SK-N-DZ (cell line): ENCODE measurements around the gene DOK6.

Source experiments
- DNase-seq: peaks from one replicate; pipeline ENCODE4 v3.0.0-alpha.2; 2015; ENCODE audit warnings: low spot score

The DOK6 gene

GRCh38 chr18:69747388-69747787, 346.7 kb downstream of the DOK6 start:
- no peak for DNase-seq

- no peak for DNase-seq
Observed at GRCh38 chr18:69752737-69753380, 352.2 kb downstream of the DOK6 start.

DNA sequence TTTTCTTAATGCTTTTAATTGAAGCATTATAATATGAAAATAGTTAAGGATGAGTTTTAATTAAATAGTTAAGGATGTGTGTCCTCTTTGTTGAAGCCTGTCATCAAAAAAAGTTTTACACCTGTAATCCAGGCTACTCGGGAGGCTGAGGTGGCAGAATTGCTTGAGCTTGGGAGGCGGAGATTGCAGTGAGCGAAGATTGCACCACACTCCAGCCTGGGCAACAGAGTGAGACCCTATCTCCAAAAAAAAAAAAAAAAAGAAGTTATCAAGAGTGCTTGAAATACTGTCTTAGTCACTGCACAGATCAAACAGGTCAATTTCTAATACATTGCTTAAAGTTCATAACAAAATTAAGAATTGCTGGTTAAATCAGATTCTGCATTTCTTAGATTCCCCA, 353.4 kb downstream of the DOK6 start:
- no peak for DNase-seq

- DNase-seq: no peak
Observed at GRCh38 chr18:69755041-69755440, 354.4 kb downstream of the DOK6 start.

GRCh38 chr18:69755856-69756496, 355.3 kb downstream of the DOK6 start:
- DNase-seq: no peak

- no peak for DNase-seq
Observed at GRCh38 chr18:69757733-69758132, 357.0 kb downstream of the DOK6 start.

GRCh38 chr18:69758458-69758857, 357.8 kb downstream of the DOK6 start:
- DNase-seq: no peak

DNA sequence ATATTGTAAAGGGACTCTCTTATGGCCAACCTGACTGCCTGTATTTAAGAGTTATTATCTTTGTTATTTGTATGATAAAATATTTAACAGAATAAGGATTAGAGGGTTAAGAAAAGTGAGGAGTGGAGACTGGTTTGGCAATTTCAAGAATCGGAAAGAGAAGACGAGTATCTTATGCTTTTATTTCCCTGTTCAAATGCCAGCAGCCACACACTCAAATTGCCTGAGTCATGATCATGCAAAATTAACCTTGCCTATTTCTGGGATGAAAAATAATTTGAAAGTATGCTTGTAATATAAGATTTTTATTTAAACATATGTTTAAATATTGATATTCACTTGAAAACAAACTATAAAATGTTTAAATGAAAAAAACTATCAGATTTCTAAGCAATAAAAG, 358.4 kb downstream of the DOK6 start:
- no peak for DNase-seq

- no peak for DNase-seq
Observed at GRCh38 chr18:69763002-69763401, 362.3 kb downstream of the DOK6 start.

- DNase-seq: no peak
Observed at GRCh38 chr18:69763821-69764220, 363.1 kb downstream of the DOK6 start.

GRCh38 chr18:69770238-69770637, 369.6 kb downstream of the DOK6 start:
- no peak for DNase-seq

DNA sequence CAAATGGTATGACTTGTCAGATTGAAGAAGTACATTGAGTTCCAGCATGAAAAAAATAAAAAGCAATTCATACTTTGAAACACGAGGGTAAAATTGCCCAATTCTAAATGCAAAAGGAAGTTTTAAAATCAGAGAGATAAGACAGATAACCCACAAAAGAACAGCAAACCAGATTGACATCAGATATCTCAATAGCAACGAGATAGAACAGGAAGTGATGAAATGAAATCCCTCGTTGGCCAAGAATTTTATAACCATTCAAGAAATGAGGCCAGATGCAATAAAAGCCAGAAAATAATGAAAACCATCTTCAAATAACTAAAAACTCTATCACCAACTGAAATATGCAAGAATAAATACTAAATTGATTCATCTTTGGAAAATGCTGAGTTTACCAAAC, 374.1 kb downstream of the DOK6 start:
- no peak for DNase-seq

- no peak for DNase-seq
Observed at GRCh38 chr18:69777248-69777647, 376.6 kb downstream of the DOK6 start.

DNA sequence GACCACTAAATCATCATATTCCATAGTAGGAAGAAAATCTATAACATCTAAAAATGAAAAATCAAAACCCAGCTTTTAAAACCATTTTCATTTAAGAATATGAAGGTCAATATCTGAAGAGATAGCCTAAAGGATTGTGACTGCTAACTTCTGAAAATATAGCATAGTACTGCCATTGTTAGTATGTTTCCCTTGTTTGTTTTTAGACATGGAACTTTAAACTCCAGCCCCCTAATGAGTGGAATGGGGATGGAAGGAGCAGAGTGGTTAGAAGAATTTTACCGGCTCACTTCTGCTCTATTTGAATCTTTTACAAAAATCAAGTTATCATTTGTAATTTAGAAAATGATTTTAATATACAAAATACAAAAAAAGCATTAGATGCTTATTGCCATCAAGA, 378.0 kb downstream of the DOK6 start:
- DNase-seq: no peak

DNA sequence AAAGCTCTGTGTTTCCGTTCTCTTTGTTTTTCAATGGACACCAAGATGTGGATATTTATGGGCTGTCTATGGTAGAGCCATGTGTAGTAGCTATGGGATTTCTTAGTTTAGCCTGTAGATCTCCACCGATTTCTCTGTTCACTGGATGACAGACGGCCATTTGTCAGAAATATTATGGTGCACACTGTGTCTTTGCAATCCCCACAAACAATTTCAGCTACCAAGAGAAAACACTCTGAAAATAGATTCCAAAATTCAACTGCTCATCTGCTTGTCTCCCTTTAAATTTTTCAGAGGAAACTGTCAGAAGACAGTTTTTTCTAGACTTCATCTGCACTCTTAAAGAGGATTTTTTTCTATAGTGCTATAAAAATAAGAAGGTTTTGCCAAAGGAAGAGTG, 380.2 kb downstream of the DOK6 start:
- no peak for DNase-seq

DNA sequence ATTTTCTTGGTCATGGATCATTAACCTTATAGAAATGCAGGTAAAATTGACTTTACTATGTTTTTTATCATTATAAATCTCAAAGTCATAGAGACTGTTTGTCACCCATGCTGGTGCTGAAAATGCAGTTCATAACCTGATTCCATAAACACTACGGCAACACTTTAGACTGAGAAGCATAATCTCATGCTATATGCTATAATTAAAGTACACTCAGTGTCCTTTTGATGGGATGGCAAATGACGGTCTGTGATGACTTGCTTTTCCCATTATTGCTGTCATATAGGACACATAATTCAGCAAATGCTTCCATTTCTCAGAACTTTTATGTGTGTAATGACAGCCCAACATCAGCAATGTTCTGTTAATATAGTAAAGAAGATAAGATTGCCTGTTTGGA, 384.1 kb downstream of the DOK6 start:
- DNase-seq: no peak

DNA sequence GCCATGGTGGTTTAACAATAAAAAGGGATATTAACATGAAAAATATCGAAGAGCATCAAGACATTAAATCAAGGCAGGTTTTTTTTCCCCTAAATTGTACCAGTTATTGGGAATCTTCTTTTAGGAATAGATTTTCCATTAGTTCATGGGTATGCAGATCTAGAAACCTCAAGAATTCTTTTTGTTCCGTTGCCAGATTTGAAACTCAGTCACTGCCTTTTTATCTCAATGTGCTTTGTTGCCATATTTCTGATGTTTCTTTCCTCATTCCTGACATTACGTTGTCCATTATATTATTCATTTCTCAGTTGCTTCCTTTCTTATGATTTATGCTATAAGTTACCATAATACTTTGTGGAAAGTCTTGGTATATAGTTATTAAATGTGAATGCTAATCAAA, 384.8 kb downstream of the DOK6 start:
- DNase-seq: no peak

DNA sequence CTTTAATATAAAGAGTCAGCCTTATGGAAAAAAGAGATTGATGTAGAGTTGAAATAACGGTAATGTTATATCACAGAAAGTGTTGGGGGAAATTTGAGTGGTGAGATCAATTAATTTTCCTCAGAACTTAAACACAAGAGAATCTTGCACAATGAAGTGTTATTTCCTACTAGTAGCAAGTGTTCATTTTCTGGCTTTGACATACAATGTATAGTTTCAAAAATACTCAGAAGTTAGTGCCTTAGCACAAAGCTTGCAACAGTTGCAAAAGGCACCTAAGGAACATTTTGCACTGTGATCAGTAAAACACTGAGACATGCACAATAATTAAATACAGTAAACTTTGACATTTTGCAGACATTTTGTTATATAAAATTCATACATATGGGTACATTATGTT, 385.7 kb downstream of the DOK6 start:
- DNase-seq: no peak

GRCh38 chr18:69787825-69788547, 387.3 kb downstream of the DOK6 start:
- DNase-seq: no peak

GRCh38 chr18:69789794-69790193, 389.1 kb downstream of the DOK6 start:
- no peak for DNase-seq

DNA sequence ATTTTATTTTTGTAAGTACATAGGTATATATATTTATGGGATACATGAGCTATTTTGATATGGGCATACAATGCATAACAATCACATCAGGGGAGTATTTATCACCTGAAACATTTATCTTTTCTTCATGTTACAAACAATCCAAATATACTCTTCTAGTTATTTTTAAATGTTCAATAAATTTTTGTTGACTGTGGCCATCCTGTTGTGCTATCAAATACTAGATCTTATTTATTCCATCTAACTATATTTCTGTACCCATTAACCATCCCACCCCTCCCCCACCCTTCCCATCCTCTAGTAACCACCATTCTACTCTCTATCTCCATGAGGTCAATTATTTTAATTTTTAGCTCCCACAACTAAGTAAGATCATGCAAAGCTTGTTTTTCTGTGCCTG, 390.0 kb downstream of the DOK6 start:
- DNase-seq: no peak

DNA sequence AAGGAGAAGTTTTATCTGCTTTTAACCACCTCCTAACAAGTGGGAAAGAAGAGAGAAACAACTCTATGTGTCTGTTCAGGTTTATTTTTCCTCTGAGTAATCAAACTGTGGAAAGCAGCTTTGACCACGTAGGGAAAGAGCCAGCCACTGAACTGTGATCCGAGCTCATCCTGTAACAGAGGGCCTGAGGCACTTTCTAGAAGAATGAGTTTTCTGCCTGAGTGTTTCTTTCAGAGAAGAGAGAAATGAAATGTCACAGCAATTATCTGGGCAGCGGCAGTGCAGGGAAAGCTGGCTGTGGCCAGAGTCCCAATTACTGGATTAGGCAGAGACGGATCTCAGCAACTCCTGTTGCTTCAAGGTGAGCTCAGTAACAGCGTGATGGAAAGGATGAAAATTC, 395.1 kb downstream of the DOK6 start:
- no peak for DNase-seq
